GM10248 (cell line): ENCODE results near the gene LRP4.
A peak's percentile ranks its signal among the peaks of the same experiment; 100 is the strongest.

ENCODE experiments used
- CTCF ChIA-PET: fragments of 300-600 bp; sonication (Branson Sonifier 250); formaldehyde crosslinking; extraction: SDS; loops from one replicate; lab custom pipeline; 2021; ENCODE audit warnings: antibody characterized with exemption; lab: Yijun Ruan, JAX
- POLR2A ChIA-PET: fragments of 350-650 bp; sonication (Branson Sonifier 250); formaldehyde crosslinking; extraction: SDS; loops from one replicate; lab custom pipeline; 2020; ENCODE audit warnings: antibody characterized with exemption; lab: Yijun Ruan, JAX
- DNase-seq: peaks from one replicate; pipeline ENCODE4 v3.0.0; 2012; ENCODE audit errors: extremely low spot score
- TF ChIP-seq, protein P1 (sequence below): IDR thresholded peaks from 2 replicates; pipeline ENCODE4 v1.5.1; 2012; ENCODE audit warnings: mild to moderate bottlenecking, low read depth; ENCODE audit errors: extremely low read depth, missing control alignments, control extremely low read depth

Gene LRP4

GRCh38 chr11:46920755-46921154, 2.4 kb upstream of the LRP4 start:
- POLR2A ChIA-PET: no interaction called here

GRCh38 chr11:46918788-46919513, 601 bp upstream of the LRP4 start:
- TF ChIP-seq, protein P1, sequence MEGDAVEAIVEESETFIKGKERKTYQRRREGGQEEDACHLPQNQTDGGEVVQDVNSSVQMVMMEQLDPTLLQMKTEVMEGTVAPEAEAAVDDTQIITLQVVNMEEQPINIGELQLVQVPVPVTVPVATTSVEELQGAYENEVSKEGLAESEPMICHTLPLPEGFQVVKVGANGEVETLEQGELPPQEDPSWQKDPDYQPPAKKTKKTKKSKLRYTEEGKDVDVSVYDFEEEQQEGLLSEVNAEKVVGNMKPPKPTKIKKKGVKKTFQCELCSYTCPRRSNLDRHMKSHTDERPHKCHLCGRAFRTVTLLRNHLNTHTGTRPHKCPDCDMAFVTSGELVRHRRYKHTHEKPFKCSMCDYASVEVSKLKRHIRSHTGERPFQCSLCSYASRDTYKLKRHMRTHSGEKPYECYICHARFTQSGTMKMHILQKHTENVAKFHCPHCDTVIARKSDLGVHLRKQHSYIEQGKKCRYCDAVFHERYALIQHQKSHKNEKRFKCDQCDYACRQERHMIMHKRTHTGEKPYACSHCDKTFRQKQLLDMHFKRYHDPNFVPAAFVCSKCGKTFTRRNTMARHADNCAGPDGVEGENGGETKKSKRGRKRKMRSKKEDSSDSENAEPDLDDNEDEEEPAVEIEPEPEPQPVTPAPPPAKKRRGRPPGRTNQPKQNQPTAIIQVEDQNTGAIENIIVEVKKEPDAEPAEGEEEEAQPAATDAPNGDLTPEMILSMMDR: no peak
- POLR2A ChIA-PET: no interaction called here
- DNase-seq: no peak
- CTCF ChIA-PET: interaction anchor here (0.7 to 3.0 kb wide), 18 partner anchors 10 to 244 kb away, joined by 3 to 39 read pairs (median 4); no protein-coding TSS in a partner anchor

More at GRCh38 chr11:46920755-46921154, 2.4 kb upstream of the LRP4 start:
- DNase-seq: no peak
- CTCF ChIA-PET: interaction anchor here (0.7 to 3.0 kb wide), 11 partner anchors 12 to 241 kb away, joined by 3 to 39 read pairs (median 5); no protein-coding TSS in a partner anchor
- TF ChIP-seq, protein P1: no peak

GRCh38 chr11:46917762-46918082, 628 bp downstream of the LRP4 start:
- DNase-seq: no peak
- ChIA-PET CTCF (interaction anchor here (1.4 to 6.8 kb wide), 6 partner anchors 12 to 237 kb away, joined by 4 to 52 read pairs (median 8); no protein-coding TSS in a partner anchor), POLR2A (no interaction called here)
- TF ChIP-seq, protein P1: no peak

DNA sequence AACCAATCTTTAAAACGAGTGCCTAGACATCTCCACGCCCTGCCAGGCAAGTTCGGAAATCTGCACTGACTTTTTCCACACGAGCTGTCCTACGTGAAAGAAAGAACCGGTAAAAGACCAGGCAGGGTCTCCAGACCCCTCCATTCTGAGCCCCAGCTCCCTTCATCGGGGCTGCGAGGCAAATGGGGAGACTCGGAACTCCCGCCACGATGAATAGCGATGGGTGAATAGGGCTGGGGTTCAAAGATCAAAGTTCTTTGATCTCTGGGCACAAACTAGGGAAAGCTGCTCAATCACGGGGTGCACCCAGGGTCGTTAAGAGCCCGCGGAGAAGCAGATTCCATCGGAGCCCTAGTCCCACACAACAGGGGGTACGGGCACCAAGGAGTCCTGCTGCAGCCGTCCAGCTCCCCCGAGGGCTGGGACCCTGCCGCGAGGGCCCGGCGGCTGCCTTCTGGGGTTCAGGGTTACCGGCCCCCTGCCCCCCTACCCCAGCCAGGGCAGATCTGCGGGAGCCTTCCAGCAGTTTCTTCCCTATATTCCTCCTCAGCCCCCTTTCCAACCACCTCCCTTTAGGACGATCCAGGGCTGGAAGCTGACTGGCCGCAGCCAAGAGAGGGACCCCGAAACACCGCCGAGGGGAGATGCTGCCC, 1.1 kb downstream of the LRP4 start:
- POLR2A ChIA-PET: interaction anchor here (0.7 kb wide), 1 partner anchor 85 kb away, joined by 10 read pairs; no protein-coding TSS in a partner anchor
- no peak for DNase-seq
- CTCF ChIA-PET: interaction anchor here (0.9 to 6.8 kb wide), 11 partner anchors 12 to 679 kb away, joined by 3 to 52 read pairs (median 6); no protein-coding TSS in a partner anchor
- TF ChIP-seq, protein P1: no peak

GRCh38 chr11:46916286-46917108, 1.9 kb downstream of the LRP4 start:
- CTCF ChIA-PET: interaction anchor here (0.7 to 6.8 kb wide), 12 partner anchors 11 to 1085 kb away, joined by 3 to 52 read pairs (median 6); no protein-coding TSS in a partner anchor
- POLR2A ChIA-PET: interaction anchor here (0.6 to 0.7 kb wide), 2 partner anchors 86 to 356 kb away, joined by 4 to 10 read pairs; no protein-coding TSS in a partner anchor

More at GRCh38 chr11:46916286-46917108, 1.9 kb downstream of the LRP4 start:
- TF ChIP-seq, protein P1: no peak
- DNase-seq: peak; percentile 60
